HG02798 (cell line): ENCODE results near the gene NPBWR2.
"Not testable (repeated sequence)": the region's sequence is repeated elsewhere in the genome, so short reads cannot be mapped to it uniquely, and the experiment has no call there.

Experiments
- ATAC-seq: cut with Tn5 transposase; IDR thresholded peaks from one replicate; pipeline ENCODE4 v1.9.1; 2021; ENCODE audit warnings: mild to moderate bottlenecking; ENCODE audit not compliant: unreplicated experiment, poor library complexity

Gene NPBWR2

DNA sequence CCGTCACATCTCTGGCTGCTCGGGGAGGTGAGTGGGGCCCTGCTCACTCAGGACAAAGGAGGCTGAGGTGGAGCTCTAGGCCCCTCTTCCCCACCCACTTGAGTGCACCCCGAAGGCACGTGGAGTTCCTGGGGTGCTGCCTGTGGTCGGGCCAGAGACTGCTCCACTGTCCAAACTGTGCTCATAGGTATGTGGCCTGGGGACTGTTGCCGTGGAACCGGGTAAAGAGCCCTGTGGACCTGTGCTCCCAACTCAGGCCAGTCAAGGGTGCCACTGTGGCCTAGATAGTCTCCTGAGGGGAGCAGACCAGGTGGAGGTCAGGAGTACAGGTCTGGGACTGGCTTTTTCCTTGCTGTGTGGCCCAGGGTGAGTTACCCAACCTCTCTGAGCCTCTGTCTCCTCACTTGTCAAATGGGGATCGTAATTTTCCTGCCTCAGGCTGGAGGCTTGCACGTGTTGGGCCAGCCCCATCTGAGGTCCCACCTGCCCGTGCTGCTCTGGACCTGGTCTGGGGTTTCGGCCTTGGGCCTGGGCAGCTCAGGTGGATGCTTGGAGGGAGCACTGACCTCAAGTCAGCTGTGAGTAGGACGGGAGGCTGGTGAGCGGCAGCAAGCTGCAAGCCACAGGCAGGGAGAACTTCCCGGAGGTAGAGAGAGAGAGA lies 12.4 kb upstream of the NPBWR2 start:
- no peak for ATAC-seq

- no peak for ATAC-seq
These were observed 11.9 kb upstream of the NPBWR2 start for GRCh38 chr20:64119301-64119680.

GRCh38 chr20:64117432-64117777 lies 10.0 kb upstream of the NPBWR2 start:
- ATAC-seq, result not testable (repeated sequence)

- no peak for ATAC-seq
These were observed 9.4 kb upstream of the NPBWR2 start for GRCh38 chr20:64116541-64117431.

- ATAC-seq, result no peak
These were observed 8.7 kb upstream of the NPBWR2 start for GRCh38 chr20:64116016-64116415.

GRCh38 chr20:64115171-64115911 lies 8.0 kb upstream of the NPBWR2 start:
- ATAC-seq, result no peak

DNA sequence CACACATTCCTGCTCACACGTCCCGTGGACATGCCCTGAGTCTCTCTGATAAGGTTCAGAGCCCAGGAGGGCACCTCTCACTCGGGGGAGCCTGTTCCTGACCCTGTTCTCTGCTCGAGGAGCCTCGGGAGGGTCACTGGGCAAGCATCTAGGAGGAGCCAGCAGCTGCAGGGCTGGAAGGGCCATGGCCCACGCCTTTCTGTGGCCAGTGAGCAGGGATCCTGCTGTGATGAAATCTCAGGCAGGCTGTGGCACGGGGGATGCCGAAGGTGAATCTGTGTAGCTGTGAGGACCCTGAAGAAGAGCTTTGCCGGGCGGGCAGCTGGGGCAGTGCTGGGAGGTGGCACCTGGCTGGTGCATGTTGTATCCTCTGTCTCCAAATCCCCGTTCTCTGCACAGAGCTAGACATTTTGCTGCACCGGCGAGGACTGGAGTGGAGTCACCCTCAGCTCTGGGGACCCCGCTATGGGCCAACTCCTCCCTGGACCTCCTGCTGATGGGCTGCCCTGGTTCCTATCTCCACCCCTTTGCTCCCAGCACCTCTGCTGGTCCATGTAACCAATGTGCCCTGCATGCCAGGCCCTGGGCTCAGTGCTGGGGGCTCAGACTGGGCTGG lies 7.1 kb upstream of the NPBWR2 start:
- ATAC-seq, result no peak

DNA sequence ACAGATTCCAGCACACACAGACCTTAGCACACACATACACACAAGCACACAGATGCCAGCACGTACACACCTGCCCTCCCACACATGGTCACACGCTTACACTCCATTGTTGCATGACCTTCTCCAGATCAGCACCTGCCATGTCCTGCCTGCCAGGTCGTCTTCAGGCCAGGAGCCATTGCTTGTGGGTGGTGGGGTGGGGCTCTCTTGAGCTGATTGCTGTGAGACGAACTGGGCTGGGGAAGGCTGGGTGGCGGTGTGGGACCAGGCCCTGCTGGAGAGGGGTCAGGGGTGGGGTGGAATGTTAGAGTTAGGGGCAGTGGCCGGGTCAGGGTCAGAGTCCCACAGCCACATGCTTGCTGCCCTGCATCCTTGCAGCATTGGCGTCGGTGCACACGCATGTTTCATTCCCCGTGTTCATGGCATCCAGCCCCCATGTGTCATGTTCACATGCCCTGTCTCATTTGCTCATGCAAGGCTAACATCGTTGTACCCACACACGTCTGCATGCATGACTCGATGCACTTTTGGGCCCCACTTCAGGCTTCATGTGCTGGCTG lies 6.5 kb upstream of the NPBWR2 start:
- ATAC-seq, result no peak

DNA sequence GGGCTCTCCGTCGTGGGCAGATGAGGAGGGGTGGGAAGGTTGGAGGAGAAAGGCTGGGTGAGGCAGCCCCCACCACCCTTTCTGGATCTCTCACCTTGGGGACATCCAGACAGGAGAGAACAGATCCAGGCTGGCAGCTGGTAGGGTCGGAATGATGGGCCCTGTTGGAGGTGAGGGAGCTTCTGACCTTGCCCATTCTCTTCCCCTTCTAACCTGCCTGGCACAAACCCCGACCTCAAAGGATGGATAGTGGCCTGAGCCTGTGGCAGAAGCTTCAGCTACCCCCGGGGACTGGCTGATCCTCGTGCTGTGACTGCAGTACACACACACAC lies 6.0 kb upstream of the NPBWR2 start:
- no peak for ATAC-seq

- ATAC-seq, result no peak
These were observed 5.5 kb upstream of the NPBWR2 start for GRCh38 chr20:64112691-64113443.

DNA sequence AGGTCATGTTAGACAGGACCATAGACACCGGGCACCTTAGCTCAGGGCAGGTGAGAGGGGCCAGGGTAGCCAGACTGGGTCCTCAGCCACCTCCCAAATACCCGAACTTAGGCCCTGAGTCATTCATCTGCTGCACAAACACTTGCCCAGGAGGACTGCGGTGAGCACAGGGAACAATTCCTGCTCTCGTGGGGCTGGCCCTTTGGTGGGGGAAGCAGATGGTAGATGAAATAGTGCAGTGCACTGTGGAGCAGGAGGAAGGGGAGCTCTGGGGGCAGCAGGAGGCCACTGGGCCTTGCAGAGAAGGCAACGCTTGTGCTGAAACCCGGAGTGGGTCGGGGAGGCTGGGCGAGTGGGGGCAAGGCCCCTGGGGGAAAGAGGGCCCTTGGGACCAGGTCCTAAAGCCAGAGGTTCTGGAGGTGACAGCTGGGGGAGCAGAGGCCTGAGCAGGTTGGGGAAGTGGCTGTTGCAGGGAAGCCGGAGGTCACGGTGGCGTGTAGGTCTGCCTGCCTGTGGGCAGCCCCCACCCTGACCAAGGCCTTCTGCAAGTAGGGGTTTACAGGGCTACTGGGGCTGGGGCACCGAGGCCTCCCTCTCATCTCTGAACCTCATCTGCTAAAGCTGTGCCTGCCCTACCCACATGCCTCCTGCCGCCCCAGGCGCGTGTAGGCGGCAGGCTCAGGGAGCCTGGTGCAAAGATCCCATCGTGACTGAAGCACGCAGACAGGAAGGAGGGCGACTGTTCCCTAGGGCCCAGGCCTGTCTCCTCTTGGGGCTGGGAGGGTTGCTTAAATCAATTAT lies 4.7 kb upstream of the NPBWR2 start:
- ATAC-seq, result no peak

DNA sequence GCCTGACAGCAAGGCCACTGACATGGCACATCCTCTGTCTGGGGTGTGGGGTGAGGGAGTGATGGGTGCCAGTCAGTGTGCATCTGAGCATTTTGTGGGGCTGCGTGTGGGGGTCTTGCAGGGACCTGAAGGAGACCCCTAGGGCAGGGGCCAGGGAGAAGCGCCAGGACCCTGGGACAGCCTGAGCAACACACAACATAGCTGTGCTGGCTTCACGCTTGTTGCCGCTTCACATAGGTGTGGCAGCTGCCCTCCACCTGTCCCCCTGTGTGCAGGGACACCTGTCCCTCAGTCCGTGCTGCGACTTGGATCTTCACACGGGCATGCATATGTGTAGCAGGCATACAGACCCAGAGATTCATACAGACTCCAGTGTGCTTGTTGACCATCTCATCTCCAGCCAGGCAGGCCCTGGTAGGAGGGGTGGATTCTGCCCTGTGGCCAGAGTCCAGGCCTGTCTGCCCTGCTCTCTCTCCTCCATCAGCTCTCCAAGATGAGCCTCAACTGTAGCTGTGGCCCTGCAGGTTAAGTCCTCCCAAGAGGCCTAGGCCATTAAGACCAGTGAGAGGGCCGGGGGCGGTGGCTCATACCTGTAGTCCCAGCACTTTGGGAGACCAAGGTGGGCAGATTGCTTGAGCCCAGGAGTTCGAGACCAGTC lies 3.2 kb upstream of the NPBWR2 start:
- no peak for ATAC-seq

GRCh38 chr20:64109831-64110391 lies 2.5 kb upstream of the NPBWR2 start:
- no peak for ATAC-seq

GRCh38 chr20:64108731-64109681 lies 1.6 kb upstream of the NPBWR2 start:
- no peak for ATAC-seq

DNA sequence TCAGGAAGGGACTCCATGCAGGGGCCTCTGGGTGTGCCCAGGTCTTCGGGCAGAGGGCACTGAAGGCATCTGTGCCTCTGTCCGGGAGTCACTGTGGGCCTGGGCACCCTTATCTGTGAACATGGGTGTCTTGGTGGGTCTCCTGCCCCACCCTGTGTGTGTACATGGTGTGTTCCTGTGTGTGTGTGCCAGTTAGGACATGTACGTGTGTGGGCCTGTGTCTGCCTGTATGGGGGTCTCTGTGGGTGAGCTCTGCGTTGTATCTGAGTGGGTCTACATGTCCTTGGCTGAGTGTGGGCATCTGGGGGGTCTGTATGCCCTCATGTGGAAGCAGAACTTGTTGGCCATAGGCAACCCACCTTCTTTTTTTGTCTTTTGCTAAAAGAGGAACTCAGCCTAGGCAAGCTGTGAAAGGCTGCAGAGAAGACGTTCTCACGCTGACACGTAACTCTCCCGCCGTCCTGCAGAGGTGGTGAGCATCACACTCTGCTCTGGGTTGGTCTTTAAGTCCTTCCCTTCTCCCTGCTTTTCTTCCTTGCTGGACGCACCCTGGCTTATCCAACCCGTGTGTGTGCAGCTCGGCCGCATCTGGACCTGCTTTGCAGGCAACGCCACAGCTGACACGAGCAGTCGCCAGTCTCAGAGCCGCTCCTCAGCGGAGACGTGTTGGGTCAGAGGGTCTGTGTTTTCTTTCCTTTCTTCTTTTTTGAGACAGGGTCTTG lies 532 bp upstream of the NPBWR2 start:
- ATAC-seq, result no peak

DNA sequence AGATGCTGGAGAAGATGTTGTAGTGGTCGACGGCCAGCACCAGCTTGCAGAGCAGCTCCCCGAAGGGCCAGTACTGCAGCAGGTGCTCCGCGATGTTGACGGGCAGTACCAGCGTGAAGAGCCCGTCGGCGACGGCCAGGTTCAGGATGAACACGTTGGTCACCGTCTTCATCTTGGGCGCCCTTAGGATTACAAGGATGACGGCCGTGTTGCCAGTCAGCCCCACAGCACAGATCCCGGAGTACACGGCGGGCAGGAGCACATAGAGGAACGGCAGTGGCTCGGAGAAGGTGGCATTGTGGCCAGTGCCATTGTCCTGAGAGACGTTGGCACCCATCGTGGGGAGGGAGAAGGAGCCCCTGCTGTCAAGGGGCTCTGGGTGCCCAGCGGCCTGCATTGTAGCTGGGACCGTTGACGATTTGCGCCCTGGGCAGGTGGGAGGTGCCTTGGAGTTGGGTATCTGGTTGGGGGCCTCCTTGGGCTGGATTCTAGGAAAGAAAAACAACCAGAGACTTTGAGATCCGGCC lies 867 bp downstream of the NPBWR2 start:
- ATAC-seq, result no peak
